Natural killer cell (primary cell): Measurements from ENCODE around the gene DUSP22. TPM values are rescaled to one million over a fixed set of nuclear protein-coding genes. Genes with fewer than 3 reads are reported as not detected.

Experiments used
- ATAC-seq, 3 donors: fragments of 150-1000 bp in 2 of 3; fragments of 200-7000 bp in 1 of 3; cut with Tn5 transposase; 1 replicate in 1 of 3; 2 replicates in 2 of 3; pipeline ENCODE4 v1.10.0; 2021; ENCODE audit warnings: mild to moderate bottlenecking in 2 of 3, moderate library complexity in 2 of 3
- DNase-seq, 2 donors: peaks; one replicate each; pipeline versions ENCODE4 v3.0.0 to v3.0.0-alpha.2; 2013 to 2021; ENCODE audit warnings: mixed read lengths in 1 of 2
- H3K27ac ChIP-seq: one replicate; pipeline ENCODE4 v1.5.1; 2013; ENCODE audit warnings: mild to moderate bottlenecking, low read length
- H3K27me3 ChIP-seq: one replicate; pipeline ENCODE4 v1.6.1; 2013; ENCODE audit warnings: low read length; ENCODE audit not compliant: control insufficient read depth, insufficient read depth
- H3K36me3 ChIP-seq: one replicate; pipeline ENCODE4 v1.6.1; 2013; ENCODE audit warnings: low read length; ENCODE audit not compliant: control insufficient read depth, insufficient read depth
- H3K4me1 ChIP-seq: one replicate; pipeline ENCODE4 v1.6.1; 2013; ENCODE audit warnings: low read length; ENCODE audit not compliant: control insufficient read depth, insufficient read depth
- H3K4me3 ChIP-seq: one replicate; pipeline ENCODE4 v1.5.1; 2013; ENCODE audit warnings: low read length
- H3K9me3 ChIP-seq: one replicate; pipeline ENCODE4 v1.6.1; 2013; ENCODE audit warnings: low read length; ENCODE audit not compliant: control insufficient read depth, insufficient read depth
- H3K27ac Mint-ChIP-seq, 2 donors: one replicate each; pipeline ENCODE4 v1.8.0; 2022; ENCODE audit warnings: mild to moderate bottlenecking in 2 of 2, mixed read lengths in 2 of 2, moderate library complexity in 1 of 2
- H3K27me3 Mint-ChIP-seq, 2 donors: one replicate each; pipeline ENCODE4 v1.8.0; 2022; ENCODE audit warnings: low read depth in 2 of 2, mixed read lengths in 2 of 2
- H3K36me3 Mint-ChIP-seq: one replicate; pipeline ENCODE4 v1.8.0; 2022; ENCODE audit warnings: mixed read lengths
- H3K4me1 Mint-ChIP-seq, 2 donors: one replicate each; pipeline ENCODE4 v1.8.0; 2022; ENCODE audit warnings: mixed read lengths in 2 of 2
- H3K4me3 Mint-ChIP-seq: one replicate; pipeline ENCODE4 v1.8.0; 2022; ENCODE audit warnings: mild to moderate bottlenecking, moderate library complexity, mixed read lengths
- H3K9me3 Mint-ChIP-seq, 2 donors: one replicate each; pipeline ENCODE4 v1.8.0; 2022; ENCODE audit warnings: mixed read lengths in 2 of 2
- WGBS: methylation state at CpG from one replicate; pipeline ENCODE4 v1.1.7; 2013; ENCODE audit warnings: missing lambda C conversion rate; ENCODE audit not compliant: insufficient coverage; 5-methylcytosine and 5-hydroxymethylcytosine counted together
- intact Hi-C: fragments of 100-400 bp; cut with micrococcal nuclease; formaldehyde crosslinking; loops from one replicate; pipeline ENCODE4 v1.14.2; 2022
- total RNA-seq, 4 donors: library from RNA; stranded (reverse); fragments of 120-200 nt in 1 of 4; gene quantifications; one replicate each; pipeline versions ENCODE4 v1.2.3 to v1.2.4, GENCODE V29; 2013 to 2022
- TF ChIP-seq, protein P1 (sequence below): fragments of 200-600 bp; IDR thresholded peaks from one replicate; pipeline ENCODE4 v1.8.0; 2022; ENCODE audit warnings: antibody characterized with exemption

Gene DUSP22
- total RNA-seq, 3 donors from 2014 or later (not counting 1 experiment from before 2014, with no cell fraction given), result 50.4 to 61.5 (median 56.6) TPM

- Mint-ChIP-seq H3K4me1 (peaks cover 0 to 5% of the 10 kb centered on the region in 2 donors), H3K36me3 (no peaks in the 10 kb centered on the region), H3K4me3 (no peak overlapping the region), H3K27me3 (peaks cover 0 to 3% of the 10 kb centered on the region in 2 donors), H3K9me3 (peaks cover 0 to 3% of the 10 kb centered on the region in 2 donors), H3K27ac (no peak overlapping the region)
- no peak overlapping the region for H3K27ac ChIP-seq
- DNase-seq (no peak), ATAC-seq (no peak)
- no peak overlapping the region for H3K4me3 ChIP-seq
- no peaks in the 10 kb centered on the region for H3K36me3 ChIP-seq
- TF ChIP-seq, protein P1, sequence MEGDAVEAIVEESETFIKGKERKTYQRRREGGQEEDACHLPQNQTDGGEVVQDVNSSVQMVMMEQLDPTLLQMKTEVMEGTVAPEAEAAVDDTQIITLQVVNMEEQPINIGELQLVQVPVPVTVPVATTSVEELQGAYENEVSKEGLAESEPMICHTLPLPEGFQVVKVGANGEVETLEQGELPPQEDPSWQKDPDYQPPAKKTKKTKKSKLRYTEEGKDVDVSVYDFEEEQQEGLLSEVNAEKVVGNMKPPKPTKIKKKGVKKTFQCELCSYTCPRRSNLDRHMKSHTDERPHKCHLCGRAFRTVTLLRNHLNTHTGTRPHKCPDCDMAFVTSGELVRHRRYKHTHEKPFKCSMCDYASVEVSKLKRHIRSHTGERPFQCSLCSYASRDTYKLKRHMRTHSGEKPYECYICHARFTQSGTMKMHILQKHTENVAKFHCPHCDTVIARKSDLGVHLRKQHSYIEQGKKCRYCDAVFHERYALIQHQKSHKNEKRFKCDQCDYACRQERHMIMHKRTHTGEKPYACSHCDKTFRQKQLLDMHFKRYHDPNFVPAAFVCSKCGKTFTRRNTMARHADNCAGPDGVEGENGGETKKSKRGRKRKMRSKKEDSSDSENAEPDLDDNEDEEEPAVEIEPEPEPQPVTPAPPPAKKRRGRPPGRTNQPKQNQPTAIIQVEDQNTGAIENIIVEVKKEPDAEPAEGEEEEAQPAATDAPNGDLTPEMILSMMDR, result no peak
- intact Hi-C loops, result no loop called here
- peaks cover 3% of the 10 kb centered on the region for H3K27me3 ChIP-seq
- H3K4me1 ChIP-seq, result peaks cover 4% of the 10 kb centered on the region
- H3K9me3 ChIP-seq, result peaks cover 3% of the 10 kb centered on the region
- WGBS, result 80% methylated on average over 2 of the region's 2 CpGs
Observed at GRCh38 chr6:273551-274058, 18.7 kb upstream of the DUSP22 start.

GRCh38 chr6:277746-278145, 14.5 kb upstream of the DUSP22 start:
- H3K27me3 Mint-ChIP-seq, result peaks cover 3% of the 10 kb centered on the region in 2 donors
- H3K27ac Mint-ChIP-seq, result no peak overlapping the region
- intact Hi-C loops, result no loop called here
- peaks cover 0 to 3% of the 10 kb centered on the region in 2 donors for H3K9me3 Mint-ChIP-seq
- ATAC-seq (no peak), DNase-seq (no peak)
- H3K4me1 ChIP-seq, result no peaks in the 10 kb centered on the region
- 86% methylated on average over 2 of the region's 2 CpGs for WGBS
- peaks cover 3% of the 10 kb centered on the region for H3K27me3 ChIP-seq
- H3K36me3 Mint-ChIP-seq, result no peaks in the 10 kb centered on the region
- no peak overlapping the region for H3K4me3 Mint-ChIP-seq
- H3K4me3 ChIP-seq, result no peak overlapping the region
- peaks cover 2% of the 10 kb centered on the region for H3K36me3 ChIP-seq
- H3K4me1 Mint-ChIP-seq, result no peaks in the 10 kb centered on the region
- H3K9me3 ChIP-seq, result peaks cover 7% of the 10 kb centered on the region
- TF ChIP-seq, protein P1, result no peak
- H3K27ac ChIP-seq, result no peak overlapping the region

GRCh38 chr6:278494-278893, 13.8 kb upstream of the DUSP22 start:
- intact Hi-C loops, result no loop called here
- Histone ChIP-seq H3K27ac (no peak overlapping the region), H3K36me3 (peaks cover 2% of the 10 kb centered on the region), H3K27me3 (peaks cover 3% of the 10 kb centered on the region), H3K4me3 (no peak overlapping the region), H3K4me1 (no peaks in the 10 kb centered on the region), H3K9me3 (peaks cover 6% of the 10 kb centered on the region)
- Mint-ChIP-seq H3K4me3 (no peak overlapping the region), H3K27me3 (peaks cover 0 to 6% of the 10 kb centered on the region in 2 donors), H3K36me3 (no peaks in the 10 kb centered on the region), H3K27ac (no peak overlapping the region), H3K4me1 (no peaks in the 10 kb centered on the region), H3K9me3 (no peaks in the 10 kb centered on the region)
- TF ChIP-seq, protein P1, result no peak
- 85% methylated on average over 4 of the region's 5 CpGs for WGBS
- no peak for ATAC-seq
- DNase-seq, result no peak
